A549 (cell line): Measurements from ENCODE around the gene ZNF710. TPM values are rescaled to one million over a fixed set of nuclear protein-coding genes. Genes with fewer than 3 reads are reported as not detected.

Source experiments
- ATAC-seq, 2 experiments: fragments of 200-7000 bp in 1 of 2; fragments of >200 bp in 1 of 2; cut with Nextera tagmentation in 1 of 2; cut with Tn5 transposase in 1 of 2; 3 replicates each; pipeline versions ENCODE4 v1.8.0 to v1.9.1; 2018 to 2020; ENCODE audit warnings: mild to moderate bottlenecking in 1 of 2, moderate library complexity in 1 of 2
- CTCF ChIA-PET: fragments of 300-600 bp; sonication (Branson Sonifier 250); formaldehyde crosslinking; extraction: SDS; loops from one replicate; lab custom pipeline; 2021; ENCODE audit warnings: antibody characterized with exemption, inconsistent platforms; lab: Yijun Ruan, JAX
- POLR2A ChIA-PET: fragments of 350-600 bp; formaldehyde crosslinking; extraction: SDS; loops from one replicate; lab custom pipeline; 2021; ENCODE audit warnings: antibody characterized with exemption, inconsistent platforms; lab: Yijun Ruan, JAX
- DNase-seq, 2 experiments: peaks; one replicate each; pipeline versions ENCODE4 v3.0.0 to v3.0.0-alpha.2; 2011 to 2016; ENCODE audit warnings: low read depth in 1 of 2, low spot score in 1 of 2
- FAIRE-seq: peaks from 2 replicates; lab custom pipeline; 2011; peaks lifted over from hg19 to GRCh38; lab: Jason Lieb, UNC
- H3K27ac ChIP-seq, 2 experiments: fragments of >200 bp; sonication (Bioruptor Twin); formaldehyde crosslinking; 3 replicates each; pipeline ENCODE4 v1.5.1; 2016 to 2017
- H3K4me1 ChIP-seq: fragments of >200 bp; sonication (Bioruptor Twin); formaldehyde crosslinking; 3 replicates; pipeline ENCODE4 v1.6.1; 2016
- H3K4me2 ChIP-seq: fragments of >200 bp; sonication (Bioruptor Twin); formaldehyde crosslinking; 3 replicates; pipeline ENCODE4 v1.6.1; 2016
- H3K4me3 ChIP-seq: fragments of >200 bp; sonication (Bioruptor Twin); formaldehyde crosslinking; 3 replicates; pipeline ENCODE4 v1.5.1; 2016
- H3K9me3 ChIP-seq: fragments of >200 bp; sonication (Bioruptor Twin); formaldehyde crosslinking; 3 replicates; pipeline ENCODE4 v1.6.1; 2016
- BCL3 ChIP-seq: fragments of >200 bp; sonication (Bioruptor Twin); formaldehyde crosslinking; IDR thresholded peaks from 3 replicates; pipeline ENCODE4 v1.6.1; 2016
- BHLHE40 ChIP-seq: IDR thresholded peaks from 2 replicates; pipeline ENCODE4 v1.6.1; 2012; ENCODE audit warnings: low read depth, low read length, inconsistent platforms
- EP300 ChIP-seq, 2 experiments: fragments of >200 bp; sonication (Bioruptor Twin); formaldehyde crosslinking; IDR thresholded peaks; 2 replicates in 1 of 2; 3 replicates in 1 of 2; pipeline ENCODE4 v1.6.1; 2016 to 2017
- ESRRA ChIP-seq: fragments of 150-350 bp; IDR thresholded peaks from 2 replicates; pipeline ENCODE4 v1.6.1; 2014; ENCODE audit warnings: mild to moderate bottlenecking, low read length, borderline replicate concordance
- FOSL2 ChIP-seq, 2 experiments: fragments of 450-650 bp in 1 of 2; fragments of >200 bp in 1 of 2; sonication (Bioruptor Twin) in 1 of 2; formaldehyde crosslinking; IDR thresholded peaks; 2 replicates each; pipeline versions ENCODE4 v1.5.0 to v1.6.1; 2016 to 2020; ENCODE audit warnings: mild to moderate bottlenecking in 1 of 2, moderate library complexity in 1 of 2
- HES2 ChIP-seq: fragments of >200 bp; sonication (Bioruptor Twin); formaldehyde crosslinking; IDR thresholded peaks from 2 replicates; pipeline ENCODE4 v1.6.1; 2016
- HEYL ChIP-seq: fragments of 250-450 bp; sonication (Bioruptor Pico); IDR thresholded peaks from 2 replicates; pipeline ENCODE4 v1.8.0; 2021; ENCODE audit warnings: mild to moderate bottlenecking, moderate library complexity
- HOXA7 ChIP-seq: fragments of 250-450 bp; sonication (Bioruptor Pico); IDR thresholded peaks from 2 replicates; pipeline ENCODE4 v1.5.0; 2020; ENCODE audit warnings: mild to moderate bottlenecking, moderate library complexity
- HOXB5 ChIP-seq: fragments of 250-450 bp; sonication (Bioruptor Pico); IDR thresholded peaks from 2 replicates; pipeline ENCODE4 v1.5.0; 2020; ENCODE audit warnings: mild to moderate bottlenecking, moderate library complexity
- MAFK ChIP-seq: fragments of 450-650 bp; IDR thresholded peaks from 2 replicates; pipeline ENCODE4 v1.6.1; 2014; ENCODE audit not compliant: partially characterized antibody
- NR3C1 ChIP-seq: fragments of >200 bp; sonication (Bioruptor Twin); formaldehyde crosslinking; IDR thresholded peaks from 3 replicates; pipeline ENCODE4 v1.6.1; 2017
- RAD21 ChIP-seq, 2 experiments: fragments of >200 bp in 1 of 2; sonication (Bioruptor Twin) in 1 of 2; formaldehyde crosslinking in 1 of 2; IDR thresholded peaks in 1 of 2; conservative IDR thresholded peaks in 1 of 2; 2 replicates in 1 of 2; 3 replicates in 1 of 2; pipeline ENCODE4 v1.6.1; 2012 to 2018; ENCODE audit warnings: inconsistent platforms in 1 of 2
- RARB ChIP-seq: fragments of 250-450 bp; sonication (Bioruptor Pico); IDR thresholded peaks from 2 replicates; pipeline ENCODE4 v1.8.0; 2021; ENCODE audit warnings: mild to moderate bottlenecking, moderate library complexity
- RCOR1 ChIP-seq: fragments of 150-350 bp; IDR thresholded peaks from 2 replicates; pipeline ENCODE4 v1.6.1; 2014; ENCODE audit warnings: antibody characterized with exemption, low read length, low read depth
- RNF2 ChIP-seq: fragments of 200-600 bp; sonication (generic); IDR thresholded peaks from 2 replicates; pipeline ENCODE4 v1.6.1; 2016; ENCODE audit warnings: low read depth, mild to moderate bottlenecking, antibody characterized with exemption, moderate library complexity, borderline replicate concordance
- SREBF2 ChIP-seq: fragments of 450-650 bp; IDR thresholded peaks from 2 replicates; pipeline ENCODE4 v1.6.1; 2014; ENCODE audit warnings: mild to moderate bottlenecking, moderate library complexity
- ZC3H11A ChIP-seq: fragments of 450-650 bp; IDR thresholded peaks from 2 replicates; pipeline ENCODE4 v1.6.1; 2014; ENCODE audit warnings: antibody characterized with exemption, mild to moderate bottlenecking
- ZFP36 ChIP-seq: fragments of 450-650 bp; IDR thresholded peaks from 2 replicates; pipeline ENCODE4 v1.6.1; 2014; ENCODE audit warnings: borderline replicate concordance; ENCODE audit not compliant: partially characterized antibody
- ZSCAN20 ChIP-seq: fragments of 250-450 bp; sonication (Bioruptor Pico); IDR thresholded peaks from 2 replicates; pipeline ENCODE4 v1.8.0; 2022; ENCODE audit warnings: mild to moderate bottlenecking, moderate library complexity
- WGBS: methylation state at CpG from one replicate; pipeline ENCODE4 v1.1.6; 2017; ENCODE audit errors: missing lambda C conversion rate; 5-methylcytosine and 5-hydroxymethylcytosine counted together
- polyA plus RNA-seq, 4 experiments: library from polyadenylated mRNA; depleted of rRNA in 3 of 4; stranded (reverse); fragments of >200 nt; fragmentation: RNase III in 1 of 4; extraction: RNeasy Plus Mini Kit Qiagen cat#74134 plus additional on column Dnase treatment in 1 of 4; gene quantifications; 2 replicates in 3 of 4; 3 replicates in 1 of 4; pipeline ENCODE4 v1.2.3, GENCODE V29; 2011 to 2017
- TF ChIP-seq, protein P1 (sequence below): fragments of >200 bp; sonication (Bioruptor Twin); formaldehyde crosslinking; IDR thresholded peaks from 3 replicates; pipeline ENCODE4 v1.5.1; 2016
- TF ChIP-seq, protein P2 (sequence below): fragments of 150-350 bp; IDR thresholded peaks from 2 replicates; pipeline ENCODE4 v1.6.1; 2014; ENCODE audit warnings: low read depth, mild to moderate bottlenecking, low read length
- TF ChIP-seq, protein P3 (sequence below): IDR thresholded peaks from 2 replicates; pipeline ENCODE4 v1.6.1; 2012; ENCODE audit warnings: low read depth, borderline replicate concordance

The ZNF710 gene
- polyA plus RNA-seq, 2 of the 4 experiments (the other 2 are of a cell fraction), result 2.6 to 7.8 TPM

- no peaks in the 10 kb centered on the region for H3K4me1 ChIP-seq
- ChIA-PET CTCF (interaction anchor here (0.8 to 4.4 kb wide), 6 partner anchors 8 to 323 kb away, joined by 3 to 30 read pairs (median 7); no protein-coding TSS in a partner anchor), POLR2A (interaction anchor here (0.6 kb wide), 1 partner anchor 169 kb away, joined by 3 read pairs; no protein-coding TSS in a partner anchor)
- DNase-seq (no peak), FAIRE-seq (no peak), ATAC-seq (no peak)
- TF ChIP-seq, protein P1, sequence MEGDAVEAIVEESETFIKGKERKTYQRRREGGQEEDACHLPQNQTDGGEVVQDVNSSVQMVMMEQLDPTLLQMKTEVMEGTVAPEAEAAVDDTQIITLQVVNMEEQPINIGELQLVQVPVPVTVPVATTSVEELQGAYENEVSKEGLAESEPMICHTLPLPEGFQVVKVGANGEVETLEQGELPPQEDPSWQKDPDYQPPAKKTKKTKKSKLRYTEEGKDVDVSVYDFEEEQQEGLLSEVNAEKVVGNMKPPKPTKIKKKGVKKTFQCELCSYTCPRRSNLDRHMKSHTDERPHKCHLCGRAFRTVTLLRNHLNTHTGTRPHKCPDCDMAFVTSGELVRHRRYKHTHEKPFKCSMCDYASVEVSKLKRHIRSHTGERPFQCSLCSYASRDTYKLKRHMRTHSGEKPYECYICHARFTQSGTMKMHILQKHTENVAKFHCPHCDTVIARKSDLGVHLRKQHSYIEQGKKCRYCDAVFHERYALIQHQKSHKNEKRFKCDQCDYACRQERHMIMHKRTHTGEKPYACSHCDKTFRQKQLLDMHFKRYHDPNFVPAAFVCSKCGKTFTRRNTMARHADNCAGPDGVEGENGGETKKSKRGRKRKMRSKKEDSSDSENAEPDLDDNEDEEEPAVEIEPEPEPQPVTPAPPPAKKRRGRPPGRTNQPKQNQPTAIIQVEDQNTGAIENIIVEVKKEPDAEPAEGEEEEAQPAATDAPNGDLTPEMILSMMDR, result no peak
- TF ChIP-seq FOSL2 (IDR thresholded peaks at IDR 0.05) (no peak), FOSL2 (CRISPR knock-in tag; IDR thresholded peaks at IDR 0.05) (no peak), SREBF2 (no peak)
- no peaks in the 10 kb centered on the region for H3K9me3 ChIP-seq
- H3K4me3 ChIP-seq, result no peak overlapping the region
- no peak overlapping the region for H3K4me2 ChIP-seq
- 87% methylated on average over 18 of the region's 20 CpGs for WGBS
- H3K27ac ChIP-seq, result no peak overlapping the region
Measured at GRCh38 chr15:90062973-90063769, 62.0 kb downstream of the ZNF710 start.

DNA sequence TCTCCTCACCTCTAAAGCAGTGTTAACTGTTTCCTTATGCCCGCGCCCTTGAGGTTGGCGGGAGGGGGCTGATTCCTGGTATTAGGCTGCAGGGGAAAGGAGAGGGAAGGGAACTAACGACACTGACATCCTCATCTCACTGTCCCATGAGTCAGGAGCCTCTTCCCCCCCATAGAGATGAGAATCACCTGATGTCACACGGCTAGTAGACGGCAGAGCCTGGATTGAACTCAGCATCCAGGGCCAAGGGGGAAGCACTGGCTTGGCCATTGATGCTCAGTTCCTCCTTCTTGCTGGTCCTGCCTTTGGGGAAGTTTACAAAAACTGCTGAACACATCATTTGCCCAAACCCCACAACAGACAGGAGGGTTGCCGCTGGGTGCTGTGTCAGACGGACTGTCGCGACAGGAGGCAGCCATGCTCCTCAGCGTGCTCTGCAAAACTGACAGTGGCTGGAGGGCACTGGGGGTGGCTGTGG is 62.7 kb downstream of the ZNF710 start:
- DNase-seq (no peak), ATAC-seq (no peak), FAIRE-seq (no peak)
- H3K4me1 ChIP-seq, result no peaks in the 10 kb centered on the region
- WGBS, result 88% methylated on average over 11 of the region's 11 CpGs
- ChIA-PET CTCF (interaction anchor here (0.8 to 4.4 kb wide), 5 partner anchors 11 to 324 kb away, joined by 3 to 14 read pairs (median 3); no protein-coding TSS in a partner anchor), POLR2A (interaction anchor here (0.6 kb wide), 1 partner anchor 170 kb away, joined by 3 read pairs; no protein-coding TSS in a partner anchor)
- H3K27ac ChIP-seq, result no peak overlapping the region
- TF ChIP-seq MAFK (peak; percentile 23), ZFP36 (no peak)
- no peaks in the 10 kb centered on the region for H3K9me3 ChIP-seq
- H3K4me2 ChIP-seq, result no peak overlapping the region
- H3K4me3 ChIP-seq, result no peak overlapping the region

DNA sequence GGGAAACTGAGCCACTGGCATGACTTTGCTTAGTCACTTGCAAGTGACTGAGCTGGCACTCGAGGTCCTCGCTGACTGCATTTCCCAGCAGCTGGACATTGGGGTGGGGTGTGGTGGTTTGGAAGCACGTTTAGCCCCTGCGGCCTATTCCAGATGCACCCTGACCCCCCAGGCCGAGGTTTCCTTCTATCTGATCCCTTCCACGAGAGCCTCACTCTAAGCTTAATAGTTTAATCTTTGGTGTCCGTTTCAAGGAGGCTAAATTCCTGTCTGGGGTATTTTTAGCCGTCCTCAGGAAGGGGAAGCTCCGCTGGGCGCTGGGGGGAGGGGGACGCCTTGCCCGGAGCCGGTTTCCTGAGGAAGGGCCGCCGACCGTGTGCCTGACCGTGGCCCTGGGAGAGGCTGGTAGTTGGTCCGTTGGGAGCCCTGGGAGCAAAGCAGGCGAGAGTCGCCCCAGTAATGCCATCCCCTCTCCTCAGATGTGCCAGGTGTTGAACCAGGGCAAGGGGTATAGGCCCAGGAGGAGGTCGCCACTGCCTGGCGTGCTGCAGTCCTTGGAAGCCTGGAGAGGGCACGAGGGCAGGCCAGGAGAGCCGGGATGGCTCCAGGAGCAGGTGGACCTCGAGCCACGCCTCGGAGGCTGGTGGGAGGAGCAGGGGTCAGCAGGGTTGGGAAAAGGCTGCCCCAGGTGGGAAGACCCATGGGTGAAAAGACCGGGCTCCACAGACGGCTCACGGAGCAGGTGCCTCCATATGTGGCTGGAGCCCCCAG is 64.0 kb downstream of the ZNF710 start:
- POLR2A ChIA-PET, result no interaction called here
- H3K4me3 ChIP-seq, result no peak overlapping the region
- no peak; a peak in 1 of 6 replicates for ATAC-seq
- no peak for FAIRE-seq
- CTCF ChIA-PET, result interaction anchor here (1.1 to 4.4 kb wide), 4 partner anchors 10 to 304 kb away, joined by 3 to 14 read pairs (median 8); no protein-coding TSS in a partner anchor
- WGBS, result 87% methylated on average over 30 of the region's 30 CpGs
- no peak overlapping the region for H3K4me2 ChIP-seq
- no peaks in the 10 kb centered on the region for H3K9me3 ChIP-seq
- no peak for DNase-seq
- no peak overlapping the region for H3K27ac ChIP-seq
- H3K4me1 ChIP-seq, result no peaks in the 10 kb centered on the region
- TF ChIP-seq NR3C1, result no peak
- no peak for TF ChIP-seq HES2
- no peak for TF ChIP-seq ESRRA
- no peak for TF ChIP-seq BCL3
- TF ChIP-seq, protein P2, sequence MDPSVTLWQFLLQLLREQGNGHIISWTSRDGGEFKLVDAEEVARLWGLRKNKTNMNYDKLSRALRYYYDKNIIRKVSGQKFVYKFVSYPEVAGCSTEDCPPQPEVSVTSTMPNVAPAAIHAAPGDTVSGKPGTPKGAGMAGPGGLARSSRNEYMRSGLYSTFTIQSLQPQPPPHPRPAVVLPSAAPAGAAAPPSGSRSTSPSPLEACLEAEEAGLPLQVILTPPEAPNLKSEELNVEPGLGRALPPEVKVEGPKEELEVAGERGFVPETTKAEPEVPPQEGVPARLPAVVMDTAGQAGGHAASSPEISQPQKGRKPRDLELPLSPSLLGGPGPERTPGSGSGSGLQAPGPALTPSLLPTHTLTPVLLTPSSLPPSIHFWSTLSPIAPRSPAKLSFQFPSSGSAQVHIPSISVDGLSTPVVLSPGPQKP, result no peak
- no peak for TF ChIP-seq RARB (CRISPR knock-in tag)
- no peak for TF ChIP-seq BHLHE40
- no peak for TF ChIP-seq RNF2
- no peak for TF ChIP-seq EP300 (IDR thresholded peaks at IDR 0.05)
- no peak for TF ChIP-seq HEYL (CRISPR knock-in tag)
- TF ChIP-seq HOXA7, result no peak
- no peak for TF ChIP-seq ZSCAN20 (CRISPR knock-in tag)
- no peak for TF ChIP-seq ZC3H11A
- TF ChIP-seq, protein P1, result no peak
- no peak for TF ChIP-seq HOXB5 (CRISPR knock-in tag)
- TF ChIP-seq RAD21 (conservative IDR thresholded peaks at IDR 0.05 in 1 of 2, IDR thresholded peaks at IDR 0.05 in 1 of 2), result no peak
- no peak for TF ChIP-seq RCOR1
- TF ChIP-seq, protein P3, sequence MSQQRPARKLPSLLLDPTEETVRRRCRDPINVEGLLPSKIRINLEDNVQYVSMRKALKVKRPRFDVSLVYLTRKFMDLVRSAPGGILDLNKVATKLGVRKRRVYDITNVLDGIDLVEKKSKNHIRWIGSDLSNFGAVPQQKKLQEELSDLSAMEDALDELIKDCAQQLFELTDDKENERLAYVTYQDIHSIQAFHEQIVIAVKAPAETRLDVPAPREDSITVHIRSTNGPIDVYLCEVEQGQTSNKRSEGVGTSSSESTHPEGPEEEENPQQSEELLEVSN, result no peak
